HG03159 (cell line): ENCODE measurements around the gene RABGAP1.
"Not testable (repeated sequence)": the region's sequence is repeated elsewhere in the genome, so short reads cannot be mapped to it uniquely, and the experiment has no call there.

Experiments
- ATAC-seq: cut with Tn5 transposase; IDR thresholded peaks from one replicate; pipeline ENCODE4 v1.9.1; 2021; ENCODE audit warnings: mild to moderate bottlenecking, moderate library complexity; ENCODE audit not compliant: unreplicated experiment

The RABGAP1 gene

GRCh38 chr9:122940749-122941581 is at the start of gene RABGAP1:
Gene RABGAP1, plus strand, starts transcription at chr9:122941020. Its CDS starts 16,040 bp downstream, at chr9:122957060.
- peak; percentile 99 for ATAC-seq

GRCh38 chr9:122897969-122898368 is 42.9 kb upstream of the RABGAP1 start:
- no peak for ATAC-seq

GRCh38 chr9:122900791-122901190 is 40.0 kb upstream of the RABGAP1 start:
- ATAC-seq, result no peak

GRCh38 chr9:122904466-122904822 is 36.4 kb upstream of the RABGAP1 start:
- ATAC-seq, result peak; percentile 9

- ATAC-seq, result peak; percentile 82
Observed at GRCh38 chr9:122904823-122905710, 35.8 kb upstream of the RABGAP1 start, which contains the start of gene RC3H2. Gene RC3H2, minus strand, starts transcription at chr9:122905359. Its CDS starts 7,850 bp downstream, at chr9:122897509.

GRCh38 chr9:122906122-122906521 is 34.7 kb upstream of the RABGAP1 start:
- ATAC-seq, result not testable (repeated sequence)

GRCh38 chr9:122912671-122912963 is 28.2 kb upstream of the RABGAP1 start:
- no peak for ATAC-seq

GRCh38 chr9:122912964-122913673 is 27.7 kb upstream of the RABGAP1 start, which contains the start of gene ZBTB6:
Gene ZBTB6, minus strand, starts transcription at chr9:122913323. Its CDS starts 1,251 bp downstream, at chr9:122912072.
- ATAC-seq, result peak; percentile 99

GRCh38 chr9:122918310-122918709 is 22.5 kb upstream of the RABGAP1 start:
- no peak for ATAC-seq

GRCh38 chr9:122922713-122923112 is 18.1 kb upstream of the RABGAP1 start:
- no peak for ATAC-seq

GRCh38 chr9:122923947-122924346 is 16.9 kb upstream of the RABGAP1 start:
- no peak for ATAC-seq

GRCh38 chr9:122929796-122930354 is 10.9 kb upstream of the RABGAP1 start:
- ATAC-seq, result no peak

GRCh38 chr9:122930541-122931225 is 10.1 kb upstream of the RABGAP1 start:
- no peak for ATAC-seq

GRCh38 chr9:122931226-122932121 is 9.3 kb upstream of the RABGAP1 start, which contains the start of gene ZBTB26:
Gene ZBTB26, minus strand, starts transcription at chr9:122931512. Its CDS starts 11,578 bp downstream, at chr9:122919934.
- ATAC-seq, result peak; percentile 97

- no peak for ATAC-seq
Observed at GRCh38 chr9:122936464-122936863, 4.4 kb upstream of the RABGAP1 start.

GRCh38 chr9:122936883-122937282 is 3.9 kb upstream of the RABGAP1 start:
- ATAC-seq, result no peak

GRCh38 chr9:122939601-122940000 is 1.2 kb upstream of the RABGAP1 start:
- ATAC-seq, result no peak

GRCh38 chr9:122940454-122940748 is 419 bp upstream of the RABGAP1 start:
- ATAC-seq, result no peak

GRCh38 chr9:122941582-122942234 is 888 bp downstream of the RABGAP1 start:
- no peak for ATAC-seq
